Measurements from ENCODE around the gene CD86. TPM values are rescaled to one million over a fixed set of nuclear protein-coding genes. Genes with fewer than 3 reads are reported as not detected.
A peak's percentile ranks its signal among the peaks of the same experiment; 100 is the strongest.

The CD86 gene
- total and polyA plus RNA-seq, 8 donors: 0.31 to 9.0 (median 0.55) TPM

- FAIRE-seq: no peak
- Histone ChIP-seq H3K4me3 (no peak overlapping the region), H3K36me3 (no peaks in the 10 kb centered on the region), H3K4me1 (no peaks in the 10 kb centered on the region), H3K27ac (no peak overlapping the region), H3K9me3 (no peaks in the 10 kb centered on the region), H3K27me3 (no peaks in the 10 kb centered on the region)
- intact Hi-C loops (cut with DNase I): loop anchor here in 1 of 3 donors (5.0 kb wide), 2 partner anchors 157 to 257 kb away; no protein-coding TSS in a partner anchor
- no peak for ATAC-seq
- TF ChIP-seq, protein P1, sequence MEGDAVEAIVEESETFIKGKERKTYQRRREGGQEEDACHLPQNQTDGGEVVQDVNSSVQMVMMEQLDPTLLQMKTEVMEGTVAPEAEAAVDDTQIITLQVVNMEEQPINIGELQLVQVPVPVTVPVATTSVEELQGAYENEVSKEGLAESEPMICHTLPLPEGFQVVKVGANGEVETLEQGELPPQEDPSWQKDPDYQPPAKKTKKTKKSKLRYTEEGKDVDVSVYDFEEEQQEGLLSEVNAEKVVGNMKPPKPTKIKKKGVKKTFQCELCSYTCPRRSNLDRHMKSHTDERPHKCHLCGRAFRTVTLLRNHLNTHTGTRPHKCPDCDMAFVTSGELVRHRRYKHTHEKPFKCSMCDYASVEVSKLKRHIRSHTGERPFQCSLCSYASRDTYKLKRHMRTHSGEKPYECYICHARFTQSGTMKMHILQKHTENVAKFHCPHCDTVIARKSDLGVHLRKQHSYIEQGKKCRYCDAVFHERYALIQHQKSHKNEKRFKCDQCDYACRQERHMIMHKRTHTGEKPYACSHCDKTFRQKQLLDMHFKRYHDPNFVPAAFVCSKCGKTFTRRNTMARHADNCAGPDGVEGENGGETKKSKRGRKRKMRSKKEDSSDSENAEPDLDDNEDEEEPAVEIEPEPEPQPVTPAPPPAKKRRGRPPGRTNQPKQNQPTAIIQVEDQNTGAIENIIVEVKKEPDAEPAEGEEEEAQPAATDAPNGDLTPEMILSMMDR (IDR thresholded peaks at IDR 0.05): no peak
- DNase-seq: no peak
- WGBS, 2 donors: 52 to 67% methylated on average over 1 of the region's 1 CpG
Measured at GRCh38 chr3:122100083-122100482, 44.9 kb downstream of the CD86 start.

GRCh38 chr3:122100591-122101463, 45.7 kb downstream of the CD86 start:
- WGBS, 2 donors: 34 to 37% methylated on average over 8 of the region's 8 CpGs

DNA sequence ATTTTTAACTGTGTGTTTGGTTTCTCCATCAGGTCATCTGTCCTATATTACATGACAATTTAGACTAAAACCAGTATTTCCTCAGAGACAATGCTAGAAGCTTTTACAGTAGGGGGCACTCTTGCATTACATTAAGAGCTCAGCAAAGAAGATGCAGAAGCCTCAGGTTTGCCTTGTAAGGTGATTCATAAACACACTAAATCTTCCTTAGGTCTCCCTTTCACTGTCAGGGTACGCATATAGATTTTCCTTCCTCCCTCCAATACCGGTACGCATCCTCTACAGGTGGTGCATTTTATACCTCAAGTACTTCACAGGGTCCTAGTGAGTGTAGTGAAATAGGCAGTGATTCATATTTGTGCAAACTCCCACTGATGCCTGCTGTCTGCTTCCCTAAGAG, 46.5 kb downstream of the CD86 start:
- ATAC-seq: peak; percentile 69 to 94 (median 86)
- H3K36me3 ChIP-seq: no peaks in the 10 kb centered on the region
- 9 to 15% methylated on average over 3 of the region's 3 CpGs for WGBS, 2 donors
- H3K4me1 ChIP-seq: no peaks in the 10 kb centered on the region
- H3K27ac ChIP-seq: no peak overlapping the region
- H3K9me3 ChIP-seq: no peaks in the 10 kb centered on the region
- peak in 1 of 6 donors; percentile 19 for DNase-seq
- intact Hi-C loops (cut with DNase I): loop anchor here in 1 of 3 donors (5.0 kb wide), 2 partner anchors 156 to 256 kb away; no protein-coding TSS in a partner anchor
- H3K4me3 ChIP-seq: no peak overlapping the region
- no peak for FAIRE-seq
- TF ChIP-seq, protein P1 (IDR thresholded peaks at IDR 0.05): peak; percentile 21 to 51 (median 38)
- H3K27me3 ChIP-seq: no peaks in the 10 kb centered on the region

More at GRCh38 chr3:122100591-122101463, 45.7 kb downstream of the CD86 start:
- Histone ChIP-seq H3K27ac (no peak overlapping the region), H3K4me1 (no peaks in the 10 kb centered on the region), H3K27me3 (no peaks in the 10 kb centered on the region), H3K36me3 (no peaks in the 10 kb centered on the region), H3K9me3 (no peaks in the 10 kb centered on the region), H3K4me3 (no peak overlapping the region)
- FAIRE-seq (no peak), ATAC-seq (no peak), DNase-seq (no peak)
- intact Hi-C loops (cut with DNase I): loop anchor here in 1 of 3 donors (5.0 kb wide), 2 partner anchors 156 to 256 kb away; no protein-coding TSS in a partner anchor
- TF ChIP-seq, protein P1 (IDR thresholded peaks at IDR 0.05): no peak

DNA sequence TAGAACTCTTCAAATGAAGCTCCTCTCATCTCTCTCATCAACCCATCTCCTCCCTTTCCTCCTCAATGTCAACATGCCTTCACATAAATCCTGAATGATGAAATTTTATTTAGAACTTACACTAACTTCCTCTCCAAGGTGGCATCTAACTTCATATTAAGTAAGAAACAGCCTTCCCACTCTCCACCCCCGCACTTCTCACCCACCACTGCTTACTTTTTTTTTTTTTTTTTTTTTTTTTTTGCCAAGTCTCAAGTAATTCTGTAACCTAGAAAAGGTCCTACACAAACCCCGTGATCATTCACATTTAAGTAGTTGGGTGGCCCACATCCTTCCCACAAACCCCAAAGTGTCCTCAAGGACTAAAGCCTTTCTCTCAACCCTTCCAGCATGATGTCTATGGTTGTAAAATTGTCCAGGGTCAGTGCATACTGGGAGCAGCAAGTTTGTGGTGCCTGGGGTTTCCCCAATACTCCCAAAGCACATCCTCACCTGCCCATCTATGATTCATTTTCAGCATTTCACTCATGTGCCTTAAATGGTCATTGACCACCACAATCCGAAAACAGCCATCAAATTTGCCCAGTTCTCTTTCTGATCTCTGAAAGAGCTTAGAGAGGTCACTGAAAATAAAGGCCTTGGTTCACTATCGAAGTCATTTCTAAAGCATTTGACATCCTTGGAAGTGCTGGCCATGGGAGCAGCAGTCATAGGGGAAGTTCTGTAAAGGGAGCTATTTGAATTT, 47.2 kb downstream of the CD86 start:
- Histone ChIP-seq H3K4me1 (no peaks in the 10 kb centered on the region), H3K4me3 (no peak overlapping the region), H3K27me3 (no peaks in the 10 kb centered on the region), H3K27ac (no peak overlapping the region), H3K9me3 (no peaks in the 10 kb centered on the region), H3K36me3 (no peaks in the 10 kb centered on the region)
- DNase-seq (no peak), ATAC-seq (no peak), FAIRE-seq (no peak)
- intact Hi-C loops (cut with DNase I): loop anchor here in 1 of 3 donors (5.0 kb wide), 2 partner anchors 155 to 255 kb away; no protein-coding TSS in a partner anchor
- WGBS, 2 donors: 79% methylated on average over 4 of the region's 4 CpGs
- TF ChIP-seq, protein P1 (IDR thresholded peaks at IDR 0.05): no peak
